K562 (cell line): ENCODE data around the gene ZNF155. TPM values are rescaled to one million over a fixed set of nuclear protein-coding genes. Genes with fewer than 3 reads are reported as not detected.

Source experiments
- CEBPG ChIP-seq, 3 experiments: fragments of 200-800 bp in 1 of 3; sonication (Bioruptor generic) in 1 of 3; sonication (generic) in 1 of 3; formaldehyde crosslinking in 1 of 3; IDR thresholded peaks in 2 of 3; conservative IDR thresholded peaks in 1 of 3; 2 replicates each; pipeline versions ENCODE4 v1.6.1 to v1.8.0; 2016 to 2022; ENCODE audit warnings: missing compliant biosample characterization in 2 of 3, missing genetic modification characterization in 2 of 3, mild to moderate bottlenecking in 1 of 3, missing genetic modification reagents in 1 of 3
- MNT ChIP-seq, 2 experiments: fragments of 450-650 bp; conservative IDR thresholded peaks; 2 replicates each; pipeline ENCODE4 v1.6.1; 2017; ENCODE audit warnings: mild to moderate bottlenecking in 2 of 2, moderate library complexity in 2 of 2
- PRPF4 ChIP-seq: fragments of 200-400 bp; formaldehyde crosslinking; IDR thresholded peaks from one replicate; pipeline ENCODE4 v1.6.1; 2017; ENCODE audit warnings: low read length, low read depth, mild to moderate bottlenecking; ENCODE audit not compliant: insufficient read depth, poor library complexity, severe bottlenecking
- SIN3A ChIP-seq, 2 experiments: fragments of 150-350 bp in 1 of 2; IDR thresholded peaks; 2 replicates each; pipeline ENCODE4 v1.6.1; 2011 to 2016; ENCODE audit warnings: borderline replicate concordance in 2 of 2, low read depth in 2 of 2, low read length in 2 of 2, mild to moderate bottlenecking in 2 of 2, moderate library complexity in 2 of 2; ENCODE audit not compliant: control insufficient read depth in 1 of 2
- TEAD2 ChIP-seq: fragments of 450-650 bp; IDR thresholded peaks from 2 replicates; pipeline ENCODE4 v1.6.1; 2016; ENCODE audit warnings: missing genetic modification characterization, control low read depth, missing compliant biosample characterization
- XRCC4 ChIP-seq: IDR thresholded peaks from one replicate; pipeline ENCODE4 v1.6.1; 2011; ENCODE audit not compliant: insufficient read depth, insufficient read length; ENCODE audit errors: extremely low read depth
- ZBTB40 ChIP-seq, 2 experiments: fragments of 450-650 bp in 1 of 2; sonication (generic) in 1 of 2; formaldehyde crosslinking in 1 of 2; IDR thresholded peaks; 2 replicates each; pipeline versions ENCODE4 v1.7.1 to v1.9.0; 2016 to 2022; ENCODE audit warnings: inconsistent platforms in 1 of 2, mild to moderate bottlenecking in 1 of 2, missing genetic modification reagents in 1 of 2
- ZNF41 ChIP-seq: fragments of 250-450 bp; sonication (Bioruptor Pico); conservative IDR thresholded peaks from 2 replicates; pipeline ENCODE4 v1.4.0; 2020; ENCODE audit warnings: mild to moderate bottlenecking
- ZNF696 ChIP-seq: fragments of 250-450 bp; sonication (Bioruptor Pico); conservative IDR thresholded peaks from 2 replicates; pipeline ENCODE4 v1.4.0; 2020; ENCODE audit warnings: mild to moderate bottlenecking, moderate library complexity
- polyA plus RNA-seq, 8 experiments: library from polyadenylated mRNA; depleted of rRNA in 4 of 8; stranded (reverse) in 5 of 8; unstranded in 3 of 8; fragments of >200 nt; fragmentation: Nextera tagmentation in 2 of 8; fragmentation: Illumina TruSeq in 1 of 8; extraction: Ambion mirVana in 2 of 8; extraction: Trizol in 1 of 8; gene quantifications; 2 replicates each; pipeline versions ENCODE4 v1.2.1 to v1.2.3, GENCODE V29; 2011 to 2014; ENCODE audit warnings: inconsistent platforms in 1 of 8, missing spikeins in 1 of 8
- total RNA-seq, 7 experiments: library from RNA; depleted of rRNA in 6 of 7; stranded (reverse); fragments of >200 nt in 6 of 7; fragmentation: Illumina TruSeq in 2 of 7; extraction: Trizol in 2 of 7; gene quantifications; 2 replicates each; pipeline versions ENCODE4 v1.2.1 to v1.2.3, GENCODE V29; 2011 to 2021; ENCODE audit warnings: low replicate concordance in 1 of 7

The ZNF155 gene
- total and polyA plus RNA-seq, 9 of the 15 experiments (the other 6 are each of a cell fraction or from before 2014, with no cell fraction given): 0.09 to 0.76 (median 0.37) TPM

- TF ChIP-seq SIN3A (IDR thresholded peaks at IDR 0.05; ENCODE audit: borderline replicate concordance in 2 of 2, control insufficient read depth in 1 of 2, low read depth in 2 of 2, low read length in 2 of 2) (no peak), MNT (conservative IDR thresholded peaks at IDR 0.05) (0 out of 4 replicates have a peak, but pooled peaks of 1 of the 2 experiments have one; percentile 45), PRPF4 (no peak), ZBTB40 (IDR thresholded peaks at IDR 0.05) (peak; percentile 91), ZBTB40 (CRISPR knock-in tag; IDR thresholded peaks at IDR 0.05) (no peak), CEBPG (CRISPR knock-in tag; IDR thresholded peaks at IDR 0.05) (0 out of 2 replicates have a peak, but pooled peaks have one; percentile 30), CEBPG (tag; conservative IDR thresholded peaks at IDR 0.05 in 1 of 2, IDR thresholded peaks at IDR 0.05 in 1 of 2) (peak; percentile 79 to 88), TEAD2 (tag) (no peak), ZNF41 (CRISPR knock-in tag) (0 out of 2 replicates have a peak, but pooled peaks have one; percentile 34), XRCC4 (no peak), ZNF696 (CRISPR knock-in tag) (no peak)
Measured at GRCh38 chr19:44002566-44003460, 18.8 kb downstream of the ZNF155 start, which contains the start of gene ZNF230 (continued).
